NCI-H526 treated with DMSO at 0.1 percent for 48 hours (cell line): Measurements from ENCODE around the gene NHLRC4.

Experiments
- DNase-seq: peaks from one replicate; lab custom pipeline; 2025; lab: John Stamatoyannopoulos, UW

NHLRC4 gene

GRCh38 chr16:598823-599739 lies 32.3 kb downstream of the NHLRC4 start:
- no peak for DNase-seq

GRCh38 chr16:600781-601180 lies 34.0 kb downstream of the NHLRC4 start:
- DNase-seq: no peak

GRCh38 chr16:603933-604332 lies 37.1 kb downstream of the NHLRC4 start:
- no peak for DNase-seq

- DNase-seq: no peak
These were observed 40.0 kb downstream of the NHLRC4 start for GRCh38 chr16:606656-607307.

- no peak for DNase-seq
These were observed 41.2 kb downstream of the NHLRC4 start for GRCh38 chr16:608019-608418.

GRCh38 chr16:609316-609715 lies 42.5 kb downstream of the NHLRC4 start:
- no peak for DNase-seq

- DNase-seq: no peak
These were observed 43.2 kb downstream of the NHLRC4 start for GRCh38 chr16:609984-610383.

GRCh38 chr16:610513-611381 lies 43.9 kb downstream of the NHLRC4 start:
- no peak for DNase-seq

GRCh38 chr16:615122-615521 lies 48.3 kb downstream of the NHLRC4 start:
- DNase-seq: no peak

GRCh38 chr16:616733-617586 lies 50.2 kb downstream of the NHLRC4 start:
- no peak for DNase-seq

GRCh38 chr16:617855-618254 lies 51.0 kb downstream of the NHLRC4 start:
- no peak for DNase-seq
